Superior temporal gyrus (tissue), 1 donor: Measurements from ENCODE around the gene MSRB3.
"Not testable (repeated sequence)": the region's sequence is repeated elsewhere in the genome, so short reads cannot be mapped to it uniquely, and the experiment has no call there.

Source experiments
- DNase-seq: peaks from one replicate; pipeline ENCODE4 v3.0.0-alpha.2; 2016; ENCODE audit errors: extremely low spot score

Gene MSRB3

GRCh38 chr12:65457341-65457740 lies 178.9 kb downstream of the MSRB3 start:
- not testable (repeated sequence) for DNase-seq

GRCh38 chr12:65458718-65459117 lies 180.2 kb downstream of the MSRB3 start:
- DNase-seq, result no peak

GRCh38 chr12:65459545-65459944 lies 181.1 kb downstream of the MSRB3 start:
- no peak for DNase-seq

- no peak for DNase-seq
Measured at GRCh38 chr12:65460063-65460462, 181.6 kb downstream of the MSRB3 start.

- no peak for DNase-seq
Measured at GRCh38 chr12:65461017-65461416, 182.5 kb downstream of the MSRB3 start.

- no peak for DNase-seq
Measured at GRCh38 chr12:65462484-65462883, 184.0 kb downstream of the MSRB3 start.

- no peak for DNase-seq
Measured at GRCh38 chr12:65463082-65463481, 184.6 kb downstream of the MSRB3 start.

- DNase-seq, result no peak
Measured at GRCh38 chr12:65463611-65464010, 185.1 kb downstream of the MSRB3 start.

GRCh38 chr12:65464930-65465329 lies 186.4 kb downstream of the MSRB3 start:
- DNase-seq, result no peak

- DNase-seq, result no peak
Measured at GRCh38 chr12:65465766-65466547, 187.5 kb downstream of the MSRB3 start.

- DNase-seq, result no peak
Measured at GRCh38 chr12:65466911-65467310, 188.4 kb downstream of the MSRB3 start.

- DNase-seq, result no peak
Measured at GRCh38 chr12:65470256-65470655, 191.8 kb downstream of the MSRB3 start.

- no peak for DNase-seq
Measured at GRCh38 chr12:65472079-65472478, 193.6 kb downstream of the MSRB3 start.

GRCh38 chr12:65474831-65475230 lies 196.3 kb downstream of the MSRB3 start:
- DNase-seq, result no peak

- no peak for DNase-seq
Measured at GRCh38 chr12:65477721-65478120, 199.2 kb downstream of the MSRB3 start.

- DNase-seq, result not testable (repeated sequence)
Measured at GRCh38 chr12:65483891-65484516, 205.5 kb downstream of the MSRB3 start.

GRCh38 chr12:65488197-65488596 lies 209.7 kb downstream of the MSRB3 start:
- no peak for DNase-seq

GRCh38 chr12:65490250-65490649 lies 211.8 kb downstream of the MSRB3 start:
- no peak for DNase-seq

- no peak for DNase-seq
Measured at GRCh38 chr12:65492998-65493912, 214.8 kb downstream of the MSRB3 start.

- no peak for DNase-seq
Measured at GRCh38 chr12:65493913-65494245, 215.4 kb downstream of the MSRB3 start.

GRCh38 chr12:65494537-65494936 lies 216.1 kb downstream of the MSRB3 start:
- no peak for DNase-seq

- DNase-seq, result no peak
Measured at GRCh38 chr12:65495233-65495632, 216.8 kb downstream of the MSRB3 start.
